Forelimb muscle (tissue), 1 donor: ENCODE measurements around the gene LRRFIP1. TPM values are rescaled to one million over a fixed set of nuclear protein-coding genes. Genes with fewer than 3 reads are reported as not detected.
"Not testable (repeated sequence)": the region's sequence is repeated elsewhere in the genome, so short reads cannot be mapped to it uniquely, and the experiment has no call there.

Experiments used
- DNase-seq: peaks from one replicate; pipeline ENCODE4 v3.0.0-alpha.2; 2013; ENCODE audit warnings: low read depth
- polyA plus RNA-seq: library from polyadenylated mRNA; unstranded; fragments of 120-200 nt; gene quantifications from one replicate; pipeline ENCODE4 v1.2.1, GENCODE V29; 2013; ENCODE audit not compliant: insufficient read length

LRRFIP1 gene
- polyA plus RNA-seq, 1 donor: 168 TPM

DNA sequence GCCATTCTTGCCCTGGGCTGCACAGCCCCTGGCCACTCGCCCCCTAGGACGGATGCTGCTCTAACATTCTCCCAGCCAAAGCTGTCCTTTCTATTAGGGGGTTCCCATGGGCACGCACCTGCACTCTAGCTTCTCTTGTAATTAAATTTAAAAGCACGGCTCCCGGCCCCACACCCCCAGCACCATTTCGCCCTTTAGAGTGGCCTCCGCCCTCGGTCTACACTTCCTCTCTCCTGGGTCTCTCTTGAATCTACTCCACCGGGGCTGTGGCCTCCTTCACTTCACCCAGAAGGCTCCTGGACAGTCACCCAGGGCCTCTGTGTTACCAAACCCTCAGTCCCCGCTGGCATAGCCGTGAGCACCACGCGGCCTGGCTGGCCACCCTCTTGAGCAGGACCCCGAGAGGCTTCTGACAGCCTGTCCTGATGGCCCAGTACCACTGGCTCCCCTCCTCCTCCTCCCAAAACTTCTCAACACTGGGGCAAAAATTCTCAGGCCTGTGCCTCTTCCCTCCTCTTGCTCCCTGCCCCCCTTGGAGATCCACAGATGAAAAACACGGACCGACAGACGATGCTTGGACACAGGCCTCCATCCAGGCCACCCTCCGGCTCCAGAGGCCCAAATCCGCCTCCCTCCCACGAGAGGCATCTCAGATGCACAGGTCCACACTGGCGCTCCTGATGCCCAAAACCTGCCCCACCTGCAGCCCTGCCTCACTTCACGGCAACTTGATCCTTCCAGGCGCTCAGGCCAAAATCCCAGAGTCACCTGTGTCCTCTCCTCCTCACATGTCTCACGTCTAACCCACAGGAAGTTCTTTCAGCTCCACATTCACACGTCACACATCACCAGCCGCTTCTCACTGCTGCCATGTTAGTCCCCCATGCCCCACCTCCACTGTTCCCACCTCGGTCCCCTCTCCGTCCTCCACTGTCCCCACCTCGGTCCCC is 29.9 kb upstream of the LRRFIP1 start:
- no peak for DNase-seq

DNA sequence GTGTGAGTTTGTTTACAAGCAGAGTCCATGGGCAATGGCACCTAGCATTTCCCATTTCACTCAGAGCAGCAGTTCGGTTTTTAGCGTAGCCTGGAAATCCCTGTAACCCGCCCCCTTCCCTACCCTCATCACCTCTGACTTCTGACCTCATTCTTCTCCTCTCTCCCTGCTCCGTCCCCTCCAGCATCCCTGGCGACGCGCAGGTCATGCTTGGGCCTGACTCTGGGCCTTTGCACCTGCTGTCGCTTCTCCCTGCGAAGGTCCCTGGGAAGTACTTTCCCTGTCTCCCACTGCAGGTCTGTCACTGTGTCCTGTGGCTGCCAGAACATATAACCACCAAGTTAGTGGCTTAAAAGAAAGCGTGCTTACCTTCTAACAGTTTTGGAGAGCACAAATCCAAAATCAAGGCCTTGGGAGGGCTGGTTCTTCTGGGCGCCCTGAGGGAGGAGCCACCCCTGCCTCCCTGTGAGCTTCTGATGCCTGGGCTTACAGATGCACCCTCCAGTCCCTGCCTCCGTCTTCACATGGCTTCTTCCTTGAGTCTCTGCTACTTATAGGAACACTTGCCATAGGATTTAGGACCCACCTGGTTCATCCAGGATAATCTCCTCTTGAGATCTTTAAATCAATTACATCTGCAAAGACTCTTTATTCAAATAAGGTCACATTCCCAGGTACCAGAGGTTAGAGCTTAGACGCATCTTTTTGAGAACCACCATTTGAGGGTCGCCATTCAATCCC is 28.7 kb upstream of the LRRFIP1 start:
- DNase-seq: no peak

DNA sequence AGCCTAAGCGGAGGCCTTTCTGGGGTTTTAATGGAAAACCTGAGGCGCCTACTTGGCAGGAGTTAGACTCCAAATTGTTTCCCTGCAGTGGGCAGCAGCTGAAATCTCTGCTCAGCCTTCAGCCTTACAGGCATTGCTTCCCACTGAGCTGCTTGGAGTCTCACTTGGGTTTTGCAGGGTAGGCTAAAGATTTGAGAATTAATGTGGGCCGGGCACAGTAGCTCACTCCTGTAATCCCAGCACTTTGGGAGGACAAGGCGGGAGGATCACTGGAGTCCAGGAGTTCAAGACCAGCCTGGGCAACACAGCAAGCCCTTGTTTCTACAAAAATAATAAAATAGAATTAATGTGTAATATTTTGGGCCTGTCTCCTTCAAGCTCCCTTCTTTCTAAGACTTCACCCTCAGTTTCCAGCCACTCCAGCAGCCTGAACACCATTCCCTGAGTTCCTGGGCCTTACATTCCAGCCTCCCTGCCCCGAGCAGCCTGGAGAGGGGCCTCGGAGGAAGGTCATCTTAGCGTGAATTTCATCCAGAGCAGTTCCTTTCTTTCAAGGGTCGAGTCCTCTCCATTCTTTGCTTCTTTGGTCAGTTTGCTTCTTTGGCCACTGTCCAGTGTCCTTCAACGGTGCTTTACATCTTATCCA is 27.8 kb upstream of the LRRFIP1 start:
- no peak for DNase-seq

DNA sequence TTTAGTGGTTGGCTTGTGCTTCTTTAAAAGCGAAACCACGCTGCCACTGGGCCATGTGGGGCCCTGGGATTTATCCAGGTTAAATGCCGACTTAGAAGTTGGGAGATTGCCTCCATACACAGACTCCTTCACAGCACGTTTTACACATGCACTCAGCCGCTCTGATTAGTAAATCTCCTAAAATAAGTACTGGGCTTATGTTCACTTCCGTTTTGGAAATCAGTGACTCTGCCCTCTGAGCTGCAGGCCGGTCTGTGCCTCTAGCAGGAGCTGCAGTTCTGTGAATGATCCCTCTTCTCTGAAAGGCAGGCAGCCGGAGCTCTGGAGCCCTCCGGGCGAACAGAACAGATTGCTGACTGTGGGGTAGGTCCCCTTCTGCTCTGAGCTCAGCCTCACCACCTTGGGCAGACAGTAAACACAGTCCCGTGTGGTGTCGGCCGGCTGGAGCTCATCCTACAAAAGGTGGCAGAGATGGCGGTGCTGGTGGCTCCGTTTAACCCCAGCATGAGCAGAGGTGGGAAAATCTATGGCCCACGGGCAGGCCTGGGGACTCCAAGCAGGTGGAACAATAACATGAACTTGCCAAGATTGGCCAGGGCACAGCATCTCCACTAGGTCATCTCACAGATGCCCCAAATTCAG is 27.1 kb upstream of the LRRFIP1 start:
- DNase-seq: peak; percentile 55

DNA sequence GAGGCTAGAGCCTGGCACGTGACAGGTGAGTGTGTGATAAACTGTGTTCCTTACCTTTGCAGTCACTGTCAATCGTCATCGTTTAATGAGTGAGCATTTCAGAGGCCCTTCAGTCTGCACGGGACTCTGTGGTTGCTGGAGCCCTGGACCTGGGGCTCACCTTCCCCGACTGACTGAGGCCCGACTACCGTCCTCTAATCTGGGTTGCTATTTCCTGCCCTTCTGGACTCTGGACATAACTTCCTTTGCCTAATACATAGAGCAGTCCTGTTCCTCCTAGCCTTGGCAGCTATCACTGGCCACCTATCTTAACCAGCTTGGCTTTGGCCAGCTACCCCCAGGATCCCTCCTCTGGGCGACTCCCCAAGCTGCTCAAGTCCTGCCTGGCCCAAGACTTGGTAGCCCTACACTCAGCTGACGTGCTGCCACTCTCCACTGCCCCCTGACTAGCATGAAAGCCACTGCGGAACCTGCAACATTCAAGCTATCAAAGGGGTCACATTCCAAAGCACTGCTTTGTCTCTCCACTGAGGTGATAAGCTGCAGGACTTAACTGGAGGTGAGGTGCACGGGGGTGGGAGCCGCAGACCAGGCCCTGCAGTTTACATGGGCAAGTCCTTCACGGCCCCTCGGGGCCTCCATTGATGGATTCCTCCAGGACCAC is 25.8 kb upstream of the LRRFIP1 start:
- DNase-seq: no peak

DNA sequence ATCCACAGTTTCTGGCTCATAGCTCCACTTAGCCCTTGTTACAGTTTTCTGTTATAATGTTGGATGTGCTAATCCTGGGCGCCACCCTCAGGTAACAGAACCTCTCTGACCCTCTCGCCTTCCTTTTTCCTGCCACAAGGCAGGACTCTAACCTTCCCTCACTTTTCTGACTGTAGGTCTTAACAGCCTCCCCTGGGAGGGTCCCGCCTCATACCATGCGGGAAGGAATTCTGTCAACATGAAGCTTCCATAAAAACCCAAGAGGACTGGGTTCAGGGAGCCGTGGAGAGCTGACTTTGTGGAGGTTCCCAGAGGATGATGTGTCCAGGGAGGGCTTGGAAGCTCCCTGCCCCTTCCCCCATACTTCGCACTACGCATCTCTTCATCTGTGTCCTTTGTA is 25.0 kb upstream of the LRRFIP1 start:
- no peak for DNase-seq

DNA sequence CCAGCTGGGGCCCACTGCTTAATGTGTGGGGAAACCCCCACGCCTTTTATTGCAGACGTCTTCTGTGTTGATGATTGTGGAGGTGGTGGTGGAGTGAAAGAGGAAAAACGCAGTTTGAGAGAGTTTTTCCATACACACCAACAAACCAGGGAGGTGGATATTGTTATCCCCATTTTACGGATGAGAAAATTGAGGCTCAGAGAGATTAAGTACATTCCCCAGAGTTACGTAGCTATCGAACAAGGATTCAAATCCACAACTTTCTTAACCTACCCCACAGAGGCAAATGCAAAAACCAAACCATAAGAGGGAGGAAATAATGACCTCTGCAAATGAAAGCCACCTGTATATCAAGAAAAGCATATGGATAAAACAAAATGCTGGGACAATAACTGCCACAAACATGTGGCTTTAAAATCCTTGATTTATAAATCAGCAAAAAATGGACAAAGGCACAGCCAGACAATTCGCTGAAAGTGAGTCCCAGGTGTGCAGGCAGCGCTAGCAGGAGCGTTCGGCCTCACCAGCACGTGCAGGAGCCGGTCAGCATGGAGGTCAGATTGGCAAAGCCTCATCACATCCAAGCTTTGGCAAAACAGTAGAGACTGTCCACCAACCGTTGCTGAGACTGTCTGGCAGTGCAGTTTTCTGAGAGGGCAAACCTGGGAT is 24.2 kb upstream of the LRRFIP1 start:
- no peak for DNase-seq

DNA sequence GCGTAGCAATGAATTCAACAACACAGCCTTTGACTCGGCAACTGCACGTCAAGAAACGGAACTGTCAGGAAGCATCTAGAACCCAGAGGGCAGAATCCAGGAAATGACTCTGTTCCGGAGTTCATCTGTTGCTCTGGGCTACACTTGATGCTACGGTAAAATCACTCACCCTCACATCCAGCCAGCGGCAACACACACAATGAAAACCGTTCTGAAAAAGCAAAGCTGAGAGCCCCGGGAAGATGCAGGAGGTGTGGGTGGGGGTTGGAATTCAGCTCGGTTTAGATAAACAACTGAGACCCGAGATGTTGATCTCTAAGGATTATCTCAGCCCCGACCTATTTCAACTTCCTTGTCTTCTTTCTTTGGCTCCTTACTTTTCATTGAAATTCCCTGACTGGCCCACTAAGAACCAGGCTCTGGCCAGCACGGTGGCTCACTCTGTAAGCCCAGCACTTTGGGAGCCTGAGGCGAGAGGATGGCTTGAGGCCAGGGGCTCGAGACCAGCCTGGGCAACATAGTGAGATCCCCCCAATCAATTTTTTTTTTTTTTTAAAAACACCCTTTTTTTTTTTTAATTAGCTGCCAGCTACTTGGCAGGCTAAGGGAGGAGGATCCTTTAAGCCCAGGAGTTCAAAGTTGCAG is 23.5 kb upstream of the LRRFIP1 start:
- peak; percentile 60 for DNase-seq

DNA sequence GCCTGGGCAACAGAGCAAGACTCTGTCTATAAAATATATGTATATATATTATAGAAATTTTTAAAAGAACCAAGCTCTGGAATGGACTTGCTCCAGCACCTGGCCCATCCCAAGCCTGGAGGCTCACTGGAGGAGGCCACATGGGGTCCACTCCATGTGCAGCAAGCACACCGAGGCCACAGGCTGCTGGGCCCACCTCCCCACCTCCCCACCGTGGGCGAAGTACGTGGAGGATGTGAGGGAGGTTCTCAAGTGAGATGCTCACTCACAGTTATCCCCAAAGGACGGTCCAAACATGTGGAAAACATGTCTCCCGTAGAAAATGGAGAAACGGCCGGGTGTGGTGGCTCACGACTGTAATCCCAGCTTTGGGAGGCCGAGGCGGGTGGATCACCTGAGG is 23.0 kb upstream of the LRRFIP1 start:
- no peak for DNase-seq

DNA sequence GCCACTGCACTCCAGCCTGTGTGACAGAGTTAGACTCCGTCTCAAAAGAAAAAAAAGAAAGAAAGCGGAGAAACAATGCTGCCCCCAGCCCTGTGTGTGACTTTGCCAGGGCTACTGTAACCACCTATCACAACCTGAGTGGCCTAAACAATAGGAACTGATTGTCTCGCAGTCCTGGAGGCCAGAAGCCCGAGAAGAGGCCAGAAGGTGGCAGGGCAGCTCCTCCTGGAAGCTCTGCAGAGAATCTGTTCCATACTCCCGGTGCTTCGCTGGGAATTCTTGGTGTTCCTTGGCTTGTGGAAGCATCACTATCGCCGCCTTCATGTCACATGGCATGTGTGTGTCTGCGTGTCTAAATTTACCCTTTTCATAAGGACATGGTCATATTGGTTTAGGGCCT is 22.4 kb upstream of the LRRFIP1 start:
- DNase-seq: no peak

DNA sequence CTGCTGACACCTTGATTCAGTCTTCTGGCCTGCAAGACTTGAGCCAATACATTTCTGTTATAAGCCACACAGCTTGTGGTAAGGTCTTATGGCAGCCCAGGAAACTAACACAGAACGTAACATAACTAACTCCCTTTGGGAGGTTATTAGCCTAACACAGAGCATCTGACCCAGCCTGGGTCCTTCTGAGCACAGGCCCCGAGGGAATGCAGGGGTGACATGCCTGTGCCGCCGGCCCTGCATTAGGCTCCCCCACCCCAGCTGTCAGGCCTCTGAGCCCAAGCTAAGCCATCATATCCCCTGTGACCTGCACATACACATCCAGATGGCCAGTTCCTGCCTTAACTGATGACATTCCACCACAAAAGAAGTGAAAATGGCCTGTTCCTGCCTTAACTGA is 20.9 kb upstream of the LRRFIP1 start:
- DNase-seq: not testable (repeated sequence)

DNA sequence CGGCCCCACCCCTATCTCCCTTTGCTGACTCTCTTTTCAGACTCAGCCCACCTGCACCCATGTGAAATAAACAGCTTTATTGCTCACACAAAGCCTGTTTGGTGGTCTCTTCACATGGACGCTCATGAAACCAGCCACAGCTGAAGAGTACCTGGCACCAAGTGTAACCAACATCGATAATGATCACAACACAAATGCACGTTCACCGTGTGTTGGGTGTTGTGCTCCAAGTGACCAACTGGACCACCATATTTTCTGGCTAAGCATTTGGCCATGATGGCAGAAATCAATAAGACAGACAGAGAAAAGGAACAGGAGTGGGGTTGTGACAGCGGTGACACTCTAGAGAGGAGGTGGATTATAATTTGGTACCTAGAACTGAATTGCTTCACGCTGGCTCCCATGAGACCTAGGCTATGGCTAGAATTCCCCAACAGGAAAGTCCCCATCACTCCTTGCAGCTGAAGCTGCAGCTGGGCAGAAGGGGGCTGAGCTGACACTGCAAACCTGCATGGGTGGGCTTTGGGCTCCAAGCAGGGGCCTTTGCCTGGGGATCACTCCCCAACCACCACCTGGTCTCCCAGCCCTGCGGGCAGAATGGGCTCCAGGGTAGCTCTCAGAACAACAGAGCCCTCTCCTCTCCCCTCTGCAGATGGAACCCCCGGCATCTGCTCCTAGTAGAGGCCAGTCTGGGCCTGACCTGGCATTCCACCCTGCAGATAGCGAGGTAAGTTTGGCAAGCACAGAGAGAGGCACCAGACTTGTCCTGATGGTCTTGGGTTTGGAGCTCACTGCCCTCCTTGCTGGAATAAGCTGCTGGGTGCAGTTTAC is 14.6 kb upstream of the LRRFIP1 start:
- DNase-seq: no peak

DNA sequence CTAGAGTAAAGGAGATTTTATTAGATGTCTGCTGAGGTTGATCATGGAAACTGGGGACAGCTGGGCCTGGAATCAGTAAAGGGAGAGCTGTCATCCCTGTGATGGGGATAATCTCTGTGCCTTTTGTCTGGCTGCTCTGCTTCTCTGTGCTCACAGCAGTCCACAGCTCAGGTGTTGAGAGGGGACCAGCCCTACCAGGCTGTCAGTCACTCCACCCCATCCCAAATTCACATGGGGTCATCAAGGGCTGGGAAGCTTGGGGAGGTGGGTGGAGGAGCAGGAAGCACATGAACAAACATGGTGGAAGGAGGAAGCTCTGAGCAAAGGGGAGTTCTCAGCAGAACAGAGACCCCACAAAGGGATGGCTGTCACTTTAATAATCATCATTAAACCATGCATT is 13.7 kb upstream of the LRRFIP1 start:
- DNase-seq: no peak

DNA sequence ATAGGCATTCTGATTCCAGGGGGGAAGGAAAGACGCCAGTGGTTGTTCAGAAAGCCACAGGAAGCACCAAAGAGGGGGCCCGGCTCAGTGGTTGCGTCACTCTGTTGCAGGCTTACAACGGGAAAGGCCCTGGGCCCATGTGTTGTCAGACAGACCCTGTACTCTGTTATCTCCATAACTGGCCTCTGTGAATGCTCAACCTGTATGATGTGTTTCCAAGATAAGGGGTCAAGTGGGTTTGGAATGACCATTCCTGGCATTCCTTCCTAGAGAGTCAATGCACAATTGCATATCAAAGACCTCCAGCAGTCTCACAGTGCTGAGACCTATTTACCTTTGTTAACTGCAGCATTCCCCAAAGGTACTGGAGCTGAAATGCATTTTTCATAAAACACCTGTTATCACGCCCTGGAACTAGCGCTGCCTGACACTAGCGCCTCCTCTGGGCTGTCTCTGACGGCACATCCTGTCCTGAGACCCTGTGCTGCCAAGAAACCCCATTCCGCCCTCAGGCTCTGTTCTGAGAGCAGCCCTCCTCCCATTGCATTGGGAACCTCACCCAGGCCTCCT is 13.2 kb upstream of the LRRFIP1 start:
- no peak for DNase-seq

DNA sequence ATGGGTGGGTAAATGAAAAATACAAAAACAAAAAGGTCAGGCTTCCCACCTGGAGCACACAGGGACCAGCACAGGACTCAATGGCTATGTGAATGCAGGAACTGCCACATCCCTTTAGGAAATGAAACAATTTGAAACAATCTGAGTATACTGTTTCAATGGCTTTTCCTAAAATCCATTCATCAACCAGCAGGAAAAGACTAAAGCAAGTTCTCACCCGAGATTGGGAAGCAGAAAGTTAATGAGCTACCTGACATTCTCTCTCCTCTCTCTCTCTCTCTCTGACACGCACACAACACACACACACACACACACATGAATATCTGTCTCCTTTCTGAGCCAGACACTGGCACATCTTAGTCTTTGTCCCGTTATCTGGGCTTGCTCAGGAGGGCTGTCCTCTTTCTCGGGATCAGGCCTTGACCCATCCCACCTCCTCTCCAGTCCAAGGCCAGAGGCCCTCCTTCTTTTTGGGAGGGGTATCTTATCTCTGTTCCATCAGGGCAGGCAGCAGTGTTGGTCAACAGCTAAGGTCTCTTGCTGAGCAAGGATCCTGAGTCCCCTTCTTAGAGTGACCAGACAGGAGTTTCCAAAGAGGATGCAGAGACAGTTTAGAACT is 11.6 kb upstream of the LRRFIP1 start:
- no peak for DNase-seq

DNA sequence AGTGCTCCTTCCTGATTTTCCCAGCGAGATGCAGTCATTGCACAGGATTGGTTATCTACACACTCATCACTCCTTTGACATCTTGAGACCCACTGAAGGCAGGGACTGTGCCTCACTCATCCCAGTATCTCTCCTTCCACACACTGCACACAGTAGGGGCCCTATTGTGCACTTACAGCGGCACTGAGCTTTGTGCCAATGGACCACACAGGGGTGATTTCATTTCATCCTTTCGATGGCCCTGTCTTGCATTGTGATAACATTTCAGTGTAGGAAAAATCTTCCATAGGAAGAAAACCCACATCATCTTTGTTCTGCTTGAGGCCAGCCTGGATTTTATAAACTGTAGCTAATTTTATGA is 11.0 kb upstream of the LRRFIP1 start:
- DNase-seq: no peak

DNA sequence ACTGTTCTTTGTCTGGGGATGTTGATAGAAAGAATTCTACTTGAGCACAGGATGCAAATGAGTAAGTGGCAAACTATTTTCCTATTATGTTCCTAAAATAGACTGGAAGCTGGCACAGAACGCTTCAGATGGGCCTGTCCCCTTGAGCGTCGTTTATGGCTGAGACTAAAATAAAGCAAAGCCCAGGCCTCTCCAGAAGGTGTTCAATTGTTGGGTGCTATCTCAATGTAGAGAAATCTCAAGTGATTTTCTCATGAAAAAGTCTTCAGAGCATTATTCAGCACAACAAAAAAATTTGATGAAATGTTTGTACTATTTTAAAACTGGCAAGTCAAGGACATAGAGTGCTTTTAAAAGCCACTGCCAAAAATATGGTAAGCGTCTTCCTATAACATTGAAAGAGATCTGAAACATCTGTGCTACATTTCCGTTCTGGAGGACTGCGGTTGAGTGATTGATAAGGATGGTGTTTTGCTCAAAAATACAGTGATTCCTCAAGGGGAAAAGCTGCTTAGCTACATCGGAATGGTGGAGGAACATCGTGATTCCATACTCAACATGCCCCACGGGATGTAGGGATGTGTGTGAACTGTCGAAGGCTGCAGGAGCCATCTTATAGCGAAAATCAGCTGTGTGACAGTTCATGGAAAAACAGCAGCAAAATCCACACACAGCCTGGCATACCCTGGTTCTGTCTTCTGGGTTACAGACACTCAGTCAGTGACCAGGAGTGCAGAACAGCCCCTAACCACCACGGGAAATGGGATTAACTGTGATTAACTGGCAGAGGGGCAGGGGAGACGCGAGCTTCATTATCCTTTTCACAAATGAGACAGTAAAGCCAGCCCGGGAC is 10.4 kb upstream of the LRRFIP1 start:
- peak; percentile 78 for DNase-seq

DNA sequence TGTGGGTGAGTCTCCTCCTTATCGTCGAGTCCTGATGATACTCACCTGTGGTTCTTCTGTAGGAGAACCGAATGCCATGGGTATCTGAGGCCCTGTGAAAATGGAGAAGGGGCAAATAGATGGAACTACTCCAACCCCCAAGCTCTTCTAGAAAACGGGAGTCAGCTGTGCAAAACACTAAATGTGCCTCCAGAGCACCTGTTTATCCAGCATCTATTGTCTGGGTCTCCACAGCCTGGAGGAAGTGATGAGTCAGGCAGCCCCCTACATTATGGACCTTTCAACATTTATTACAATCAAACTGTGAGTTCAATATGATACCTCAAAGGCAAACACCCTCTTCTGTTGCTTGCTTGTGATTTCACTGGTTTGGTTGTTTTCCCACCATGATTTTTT is 9.8 kb upstream of the LRRFIP1 start:
- no peak for DNase-seq
